IPS DF 6.9 (cell line): ENCODE data around the gene CD207.
"Not testable (repeated sequence)": the region's sequence is repeated elsewhere in the genome, so short reads cannot be mapped to it uniquely, and the experiment has no call there.

ENCODE experiments used
- DNase-seq: peaks from one replicate; pipeline ENCODE4 v3.0.0-alpha.2; 2013; ENCODE audit warnings: low read depth, low spot score
- H3K27ac ChIP-seq: one replicate; pipeline ENCODE4 v1.5.1; 2013; ENCODE audit warnings: low read length, control low read depth
- H3K27me3 ChIP-seq: 2 replicates; pipeline ENCODE4 v1.6.1; 2013; ENCODE audit warnings: mild to moderate bottlenecking, low read length; ENCODE audit not compliant: control insufficient read depth, insufficient read depth
- H3K36me3 ChIP-seq: 2 replicates; pipeline ENCODE4 v1.6.1; 2013; ENCODE audit warnings: low read length; ENCODE audit not compliant: control insufficient read depth, insufficient read depth
- H3K4me1 ChIP-seq: 2 replicates; pipeline ENCODE4 v1.6.1; 2013; ENCODE audit warnings: low read length; ENCODE audit not compliant: control insufficient read depth, insufficient read depth
- H3K4me3 ChIP-seq: 2 replicates; pipeline ENCODE4 v1.5.1; 2013; ENCODE audit warnings: mild to moderate bottlenecking, low read length
- H3K9me3 ChIP-seq: 2 replicates; pipeline ENCODE4 v1.6.1; 2013; ENCODE audit warnings: low read length, inconsistent platforms; ENCODE audit not compliant: control insufficient read depth, insufficient read depth
- WGBS: extraction: QIAGEN DNeasy Blood & Tissue Kit; methylation state at CpG from one replicate; pipeline ENCODE4 v1.1.7; 2013; ENCODE audit warnings: mixed read lengths, missing lambda C conversion rate; ENCODE audit not compliant: insufficient read length, insufficient coverage; 5-methylcytosine and 5-hydroxymethylcytosine counted together

The CD207 gene

DNA sequence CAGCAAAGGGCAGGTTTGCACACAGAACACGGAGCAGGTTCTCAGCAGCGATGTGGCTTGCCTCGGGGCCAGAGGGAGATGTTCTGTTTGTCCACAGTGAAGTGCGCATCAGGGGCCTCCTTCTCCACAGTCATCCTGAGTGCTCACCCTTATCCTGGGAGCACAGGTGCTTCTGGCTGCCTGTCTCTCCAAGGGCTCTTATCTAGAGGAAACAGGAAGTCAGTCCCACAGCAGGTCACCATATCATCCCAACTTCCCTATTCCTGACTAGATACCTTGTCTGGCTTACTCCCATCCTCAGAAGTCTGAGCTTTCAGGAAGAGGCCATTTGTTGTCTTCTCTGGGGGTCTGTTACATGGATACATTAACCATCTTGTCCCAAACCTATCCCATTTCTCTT, at the start of gene CD207:
CD207 (minus strand) TSS at position 174 of the 400 bp plus-strand sequence; CDS start at position 134, 40 bp downstream.
- H3K27me3 ChIP-seq = no peaks in the 10 kb centered on the region
- no peak within 1 kb of the TSS for H3K27ac ChIP-seq
- H3K9me3 ChIP-seq = no peaks in the 10 kb centered on the region
- DNase-seq = no peak
- H3K36me3 ChIP-seq = no peaks in the 10 kb centered on the region
- H3K4me1 ChIP-seq = no peaks in the 10 kb centered on the region
- no peak within 1 kb of the TSS for H3K4me3 ChIP-seq
- no CpG with 5 or more reads among the region's 4 CpGs for WGBS

GRCh38 chr2:70878543-70878942, 42.9 kb upstream of the CD207 start:
- not testable (repeated sequence) for H3K4me3 ChIP-seq
- peaks cover 11% of the 10 kb centered on the region for H3K27me3 ChIP-seq

DNA sequence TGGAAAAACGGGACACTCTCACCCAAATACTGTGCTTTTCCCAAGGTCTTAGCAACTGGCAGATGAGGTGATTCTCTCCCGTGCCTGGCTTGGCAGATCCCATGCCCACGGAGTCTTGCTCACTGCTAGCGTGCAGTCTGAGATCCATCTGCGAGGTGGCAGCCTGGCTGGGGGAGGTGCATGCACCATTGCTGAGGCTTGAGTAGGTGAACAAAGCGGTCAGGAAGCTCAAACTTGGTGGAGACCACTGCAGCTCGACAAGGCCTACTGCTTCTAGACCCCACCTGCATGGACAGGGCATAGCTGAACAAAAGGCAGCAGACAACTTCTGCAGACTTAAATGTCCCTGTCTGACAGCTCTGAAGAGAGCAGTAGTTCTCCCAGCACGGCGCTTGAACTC, 40.5 kb upstream of the CD207 start:
- H3K36me3 ChIP-seq, H3K27me3 ChIP-seq, H3K9me3 ChIP-seq, H3K27ac ChIP-seq, H3K4me1 ChIP-seq, H3K4me3 ChIP-seq, DNase-seq: not testable (repeated sequence)
- WGBS = no CpG with 5 or more reads among the region's 9 CpGs

More at GRCh38 chr2:70878543-70878942, 42.9 kb upstream of the CD207 start:
- DNase-seq, H3K36me3 ChIP-seq, H3K27ac ChIP-seq, H3K9me3 ChIP-seq, H3K4me1 ChIP-seq: not testable (repeated sequence)
- no CpG with 5 or more reads among the region's 3 CpGs for WGBS

DNA sequence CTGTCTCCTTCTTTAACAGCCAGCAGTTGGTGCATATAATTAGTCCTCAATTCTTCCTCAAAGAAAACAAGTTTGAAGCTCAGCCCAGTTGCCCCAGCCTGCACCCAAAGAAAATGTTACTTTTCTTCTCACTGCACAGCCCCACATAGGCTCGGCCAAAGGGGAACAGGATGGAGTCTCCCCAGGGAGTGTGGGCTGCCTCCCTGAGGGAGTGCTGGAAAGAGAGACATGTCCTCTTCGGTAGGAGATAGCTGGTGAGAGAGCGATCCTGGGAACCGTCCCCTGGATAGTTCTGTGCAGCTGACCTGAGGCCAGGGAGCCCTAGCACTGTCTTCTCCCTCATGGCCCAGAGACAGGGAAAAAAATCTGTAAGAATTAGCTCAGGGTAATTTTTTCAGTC, 37.9 kb upstream of the CD207 start:
- H3K27me3 ChIP-seq = peaks cover 4% of the 10 kb centered on the region; the same call in 1 of the 2 replicates

DNA sequence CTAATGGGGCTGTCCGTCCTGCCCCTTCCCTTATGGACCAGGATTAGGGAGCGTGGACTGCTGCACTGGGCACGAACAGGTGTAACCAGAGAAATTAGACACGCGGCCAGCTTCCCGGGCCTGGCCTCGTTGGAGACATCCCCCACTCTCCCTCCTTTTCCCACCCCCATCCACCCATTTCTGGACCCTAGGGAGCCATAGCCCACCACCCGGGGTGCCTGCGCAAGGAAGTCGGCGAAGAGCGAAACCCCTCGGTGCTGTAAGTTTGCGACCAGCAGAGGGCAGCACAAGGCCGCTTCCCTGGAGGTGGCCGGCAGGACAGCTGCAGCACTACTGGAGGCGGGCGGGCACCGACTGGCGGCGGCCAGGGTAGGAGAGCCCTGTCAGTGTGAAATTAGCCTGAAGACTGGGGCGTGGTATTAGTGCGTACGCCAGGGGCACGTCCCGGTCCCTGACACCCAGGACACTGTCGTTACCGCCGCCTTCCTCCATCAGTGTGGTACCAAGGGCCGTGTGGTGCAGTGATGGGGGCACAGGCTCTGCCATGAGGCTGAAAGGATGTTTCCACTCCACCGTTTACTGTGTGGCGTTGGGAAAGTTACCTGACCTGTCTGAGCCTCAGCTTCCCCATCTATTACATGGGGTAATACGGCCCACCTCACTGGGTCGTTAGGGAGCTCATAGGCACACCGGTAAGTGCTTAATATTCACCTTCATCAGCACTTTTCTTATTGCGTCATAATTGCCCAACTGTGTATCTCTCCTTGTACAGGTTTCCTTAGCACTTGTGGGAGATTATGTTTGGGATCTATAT, 36.0 kb upstream of the CD207 start:
- WGBS = no CpG with 5 or more reads among the region's 36 CpGs
- Histone ChIP-seq H3K4me3 (no peak overlapping the region), H3K9me3 (no peaks in the 10 kb centered on the region), H3K36me3 (no peaks in the 10 kb centered on the region), H3K27ac (no peak overlapping the region), H3K4me1 (no peaks in the 10 kb centered on the region), H3K27me3 (peaks cover 4% of the 10 kb centered on the region; the same call in 1 of the 2 replicates)
- DNase-seq = peak; percentile 50

More for the DNA sequence above, 37.9 kb upstream of the CD207 start:
- H3K4me3 ChIP-seq = no peak overlapping the region
- no peaks in the 10 kb centered on the region for H3K4me1 ChIP-seq
- no peak for DNase-seq
- H3K27ac ChIP-seq = no peak overlapping the region
- no peaks in the 10 kb centered on the region for H3K36me3 ChIP-seq
- H3K9me3 ChIP-seq = no peaks in the 10 kb centered on the region
- no CpG with 5 or more reads among the region's 4 CpGs for WGBS

DNA sequence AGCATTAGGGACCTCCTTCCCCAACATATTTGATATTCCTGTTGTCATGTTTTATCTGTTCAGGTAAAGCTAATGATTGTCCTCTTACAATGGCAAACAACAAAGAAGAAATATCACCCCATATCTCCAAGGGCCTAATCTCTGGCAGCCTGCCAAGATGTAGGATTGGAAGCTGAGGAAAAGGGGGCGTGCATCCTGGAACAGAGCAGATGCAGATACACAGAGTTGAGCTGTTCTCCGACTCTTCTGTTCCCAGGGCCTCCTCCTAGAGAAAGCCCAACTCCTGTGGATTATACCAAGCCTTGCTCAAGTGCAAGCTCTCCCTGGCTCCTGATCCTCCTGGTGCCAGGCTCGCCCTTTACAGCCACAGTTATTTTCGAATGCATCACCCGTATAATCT, 35.2 kb upstream of the CD207 start:
- WGBS = no CpG with 5 or more reads among the region's 5 CpGs
- peaks cover 4% of the 10 kb centered on the region; the same call in 1 of the 2 replicates for H3K27me3 ChIP-seq
- no peak overlapping the region for H3K27ac ChIP-seq
- no peaks in the 10 kb centered on the region for H3K36me3 ChIP-seq
- H3K4me3 ChIP-seq = no peak overlapping the region
- H3K9me3 ChIP-seq = no peaks in the 10 kb centered on the region
- no peaks in the 10 kb centered on the region for H3K4me1 ChIP-seq
- DNase-seq = no peak

DNA sequence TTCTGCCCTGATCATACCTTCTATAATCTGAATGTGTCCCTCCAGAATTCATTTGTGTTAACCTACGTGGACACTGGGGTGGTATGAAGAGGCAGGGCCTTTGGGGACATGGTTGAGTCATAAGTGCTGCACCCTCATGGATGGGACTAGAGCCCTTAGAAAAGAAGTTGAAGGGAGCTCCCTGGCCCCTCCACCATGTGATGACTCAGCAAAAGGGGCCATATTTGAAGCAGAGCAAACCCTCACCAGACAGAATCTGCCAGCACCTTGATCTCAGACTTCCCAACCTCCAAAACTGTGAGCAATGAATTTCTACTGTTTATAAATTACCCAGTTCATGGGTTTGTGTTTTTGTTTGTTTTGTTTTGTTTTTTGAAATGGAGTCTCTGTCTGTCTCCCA, 33.4 kb upstream of the CD207 start:
- Histone ChIP-seq H3K27ac (no peak overlapping the region), H3K36me3 (no peaks in the 10 kb centered on the region), H3K9me3 (no peaks in the 10 kb centered on the region), H3K27me3 (peaks cover 3% of the 10 kb centered on the region; the same call in 1 of the 2 replicates), H3K4me1 (no peaks in the 10 kb centered on the region), H3K4me3 (no peak overlapping the region)
- WGBS = no CpG with 5 or more reads among the region's 1 CpG
- DNase-seq = no peak

GRCh38 chr2:70861777-70862625, 26.4 kb upstream of the CD207 start:
- H3K27ac ChIP-seq = no peak overlapping the region
- no peaks in the 10 kb centered on the region for H3K4me1 ChIP-seq
- no peaks in the 10 kb centered on the region for H3K36me3 ChIP-seq
- H3K4me3 ChIP-seq = no peak overlapping the region
- no peaks in the 10 kb centered on the region for H3K9me3 ChIP-seq
- H3K27me3 ChIP-seq = peaks cover 2% of the 10 kb centered on the region; the same call in 1 of the 2 replicates
- DNase-seq = peak; percentile 66
- WGBS = no CpG with 5 or more reads among the region's 21 CpGs

DNA sequence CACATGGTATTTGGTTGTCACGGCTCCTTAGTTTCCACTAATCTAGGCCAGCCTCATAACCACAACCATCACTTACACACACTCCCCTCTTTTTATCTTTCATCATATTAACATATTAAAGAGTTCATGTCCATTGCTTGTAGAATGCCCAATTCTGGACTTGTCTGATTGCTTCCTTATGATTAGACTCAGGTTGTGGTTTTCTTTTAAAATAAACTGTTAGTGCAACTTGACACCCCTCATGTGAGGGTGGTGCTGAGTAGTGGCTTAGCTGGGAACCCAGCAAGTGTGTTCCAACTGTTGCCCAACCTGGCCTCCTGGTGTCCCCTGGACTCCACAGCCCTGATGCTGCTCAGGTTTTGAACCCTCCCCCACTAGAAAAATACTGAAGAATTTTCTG, 20.1 kb upstream of the CD207 start:
- no peak overlapping the region for H3K27ac ChIP-seq
- no CpG with 5 or more reads among the region's 1 CpG for WGBS
- no peak overlapping the region for H3K4me3 ChIP-seq
- no peaks in the 10 kb centered on the region for H3K36me3 ChIP-seq
- no peaks in the 10 kb centered on the region for H3K27me3 ChIP-seq
- no peaks in the 10 kb centered on the region for H3K9me3 ChIP-seq
- no peak for DNase-seq
- no peaks in the 10 kb centered on the region; the same call in 1 of the 2 replicates for H3K4me1 ChIP-seq

- H3K27me3 ChIP-seq = no peaks in the 10 kb centered on the region
- no peaks in the 10 kb centered on the region; the same call in 1 of the 2 replicates for H3K4me1 ChIP-seq
- H3K9me3 ChIP-seq = no peaks in the 10 kb centered on the region
- no peak overlapping the region for H3K4me3 ChIP-seq
- no peaks in the 10 kb centered on the region for H3K36me3 ChIP-seq
- no peak for DNase-seq
- H3K27ac ChIP-seq = no peak overlapping the region
- no CpG with 5 or more reads among the region's 4 CpGs for WGBS
Measured at GRCh38 chr2:70854411-70854810, 18.8 kb upstream of the CD207 start.
